Tibial nerve (tissue), 4 donors: ENCODE data around the gene PYGO2.

Experiments used
- EP300 ChIP-seq, 2 donors: sonication (generic); formaldehyde crosslinking; IDR thresholded peaks; one replicate each; pipeline ENCODE4 v1.6.1; 2017; ENCODE audit warnings: antibody characterized with exemption in 2 of 2, mild to moderate bottlenecking in 1 of 2
- POLR2A ChIP-seq, 2 donors: fragments of 450-650 bp; IDR thresholded peaks; one replicate each; pipeline ENCODE4 v1.6.1; 2017; ENCODE audit warnings: antibody characterized with exemption in 2 of 2, mild to moderate bottlenecking in 2 of 2, moderate library complexity in 2 of 2
- TF ChIP-seq, protein P1 (sequence below), 5 experiments: fragments of 200-600 bp in 3 of 5; fragments of 450-650 bp in 2 of 5; sonication (generic) in 3 of 5; IDR thresholded peaks; one replicate each; pipeline ENCODE4 v1.5.1; 2016 to 2019; ENCODE audit warnings: antibody characterized with exemption in 5 of 5, mild to moderate bottlenecking in 3 of 5, moderate library complexity in 2 of 5

DNA sequence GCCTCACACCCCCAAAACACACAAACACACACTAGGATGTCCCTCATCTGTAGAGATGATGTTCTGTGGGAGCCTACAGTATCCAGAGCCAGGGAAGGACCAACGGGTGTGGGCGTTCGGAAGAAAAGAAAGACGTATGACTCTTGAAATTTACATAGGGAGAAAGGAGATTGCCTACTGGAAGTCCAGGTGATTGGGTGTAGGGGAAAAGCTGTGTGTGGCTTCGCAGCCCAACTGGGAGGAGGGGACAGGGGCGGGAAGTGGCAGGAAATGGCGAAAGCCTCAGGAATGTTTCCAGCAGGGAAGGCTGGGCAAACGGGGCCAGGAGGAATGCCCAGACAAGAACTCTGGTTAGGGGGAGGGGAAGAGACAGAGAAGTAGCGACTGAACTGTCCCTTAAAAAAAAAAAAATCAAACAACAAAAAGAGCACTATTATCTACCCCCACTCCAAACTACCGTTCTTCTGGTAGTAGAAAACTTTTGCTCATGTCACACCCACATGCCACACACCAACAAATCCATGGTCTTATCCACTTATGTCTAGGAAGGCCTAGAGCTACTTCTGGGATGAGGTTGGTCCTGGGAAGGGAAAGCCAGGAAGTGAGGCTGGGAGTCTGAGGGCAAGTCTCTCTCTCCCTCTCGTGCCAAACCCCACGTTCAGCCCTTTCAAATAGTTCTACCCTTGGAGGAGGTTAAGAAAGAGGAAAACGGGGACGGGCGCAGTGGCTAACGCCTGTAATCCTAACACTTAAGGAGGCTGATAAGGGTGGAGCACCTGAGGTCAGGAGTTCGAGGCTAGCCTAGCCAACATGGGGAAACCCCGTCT is 11.1 kb upstream of the PYGO2 start:
- TF ChIP-seq, protein P1, sequence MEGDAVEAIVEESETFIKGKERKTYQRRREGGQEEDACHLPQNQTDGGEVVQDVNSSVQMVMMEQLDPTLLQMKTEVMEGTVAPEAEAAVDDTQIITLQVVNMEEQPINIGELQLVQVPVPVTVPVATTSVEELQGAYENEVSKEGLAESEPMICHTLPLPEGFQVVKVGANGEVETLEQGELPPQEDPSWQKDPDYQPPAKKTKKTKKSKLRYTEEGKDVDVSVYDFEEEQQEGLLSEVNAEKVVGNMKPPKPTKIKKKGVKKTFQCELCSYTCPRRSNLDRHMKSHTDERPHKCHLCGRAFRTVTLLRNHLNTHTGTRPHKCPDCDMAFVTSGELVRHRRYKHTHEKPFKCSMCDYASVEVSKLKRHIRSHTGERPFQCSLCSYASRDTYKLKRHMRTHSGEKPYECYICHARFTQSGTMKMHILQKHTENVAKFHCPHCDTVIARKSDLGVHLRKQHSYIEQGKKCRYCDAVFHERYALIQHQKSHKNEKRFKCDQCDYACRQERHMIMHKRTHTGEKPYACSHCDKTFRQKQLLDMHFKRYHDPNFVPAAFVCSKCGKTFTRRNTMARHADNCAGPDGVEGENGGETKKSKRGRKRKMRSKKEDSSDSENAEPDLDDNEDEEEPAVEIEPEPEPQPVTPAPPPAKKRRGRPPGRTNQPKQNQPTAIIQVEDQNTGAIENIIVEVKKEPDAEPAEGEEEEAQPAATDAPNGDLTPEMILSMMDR (IDR thresholded peaks at IDR 0.05), result no peak
- TF ChIP-seq EP300 (IDR thresholded peaks at IDR 0.05), result peak in 1 of 2 donors; percentile 75
- TF ChIP-seq POLR2A (IDR thresholded peaks at IDR 0.05), result no peak
